ENCODE measurements around the gene PLPP1. TPM values are rescaled to one million over a fixed set of nuclear protein-coding genes. Genes with fewer than 3 reads are reported as not detected.

PLPP1 gene
- total and polyA plus RNA-seq, 2 of the 8 experiments (the other 6 are each of a cell fraction or from before 2014, with no cell fraction given), result 43.7 to 91.3 TPM

DNA sequence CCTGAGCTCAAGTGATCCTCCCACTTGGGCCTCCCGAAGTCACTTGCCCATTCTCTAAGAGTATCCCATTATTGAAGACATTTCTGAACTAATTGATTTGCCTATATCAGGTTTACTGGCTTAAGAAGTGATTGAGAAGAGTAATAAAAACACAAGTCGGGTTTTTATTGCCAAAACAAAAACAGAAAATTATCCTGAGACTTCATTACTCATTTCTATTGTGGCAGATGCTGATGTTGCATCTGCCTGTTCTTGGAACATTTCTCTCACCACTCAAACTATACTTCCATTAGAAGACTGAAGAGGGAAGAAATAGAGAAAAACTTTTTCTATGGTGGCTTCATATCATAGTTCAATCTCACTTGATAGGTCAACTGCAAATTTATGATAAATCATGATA is 41.9 kb upstream of the PLPP1 start (continued):
- no peak for TF ChIP-seq GTF2F1 (IDR thresholded peaks at IDR 0.05; ENCODE audit: borderline replicate concordance, low read depth, low read length)
- no peak for TF ChIP-seq BCL11A (IDR thresholded peaks at IDR 0.05; ENCODE audit: low read depth in 2 of 2, low read length in 2 of 2)
- no peak for TF ChIP-seq CHD1 (IDR thresholded peaks at IDR 0.05; ENCODE audit: low read depth, low read length)
- TF ChIP-seq CBX5 (IDR thresholded peaks at IDR 0.05; ENCODE audit: low read depth, low read length), result no peak
- TF ChIP-seq TAF1 (IDR thresholded peaks at IDR 0.05; ENCODE audit: low read depth, low read length), result no peak
- no peak for TF ChIP-seq KDM5A (IDR thresholded peaks at IDR 0.05; ENCODE audit: low read length)
- no peak for TF ChIP-seq HDAC2 (IDR thresholded peaks at IDR 0.05; ENCODE audit: borderline replicate concordance in 1 of 2, low read depth in 2 of 2, low read length in 2 of 2)
- TF ChIP-seq, protein P1, sequence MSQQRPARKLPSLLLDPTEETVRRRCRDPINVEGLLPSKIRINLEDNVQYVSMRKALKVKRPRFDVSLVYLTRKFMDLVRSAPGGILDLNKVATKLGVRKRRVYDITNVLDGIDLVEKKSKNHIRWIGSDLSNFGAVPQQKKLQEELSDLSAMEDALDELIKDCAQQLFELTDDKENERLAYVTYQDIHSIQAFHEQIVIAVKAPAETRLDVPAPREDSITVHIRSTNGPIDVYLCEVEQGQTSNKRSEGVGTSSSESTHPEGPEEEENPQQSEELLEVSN (IDR thresholded peaks at IDR 0.05), result no peak
- TF ChIP-seq RFX5 (IDR thresholded peaks at IDR 0.05; ENCODE audit: borderline replicate concordance, low read depth, low read length), result no peak

All from H1 (cell line).